MCF 10A (cell line): ENCODE measurements around the gene MMP23B. TPM values are rescaled to one million over a fixed set of nuclear protein-coding genes. Genes with fewer than 3 reads are reported as not detected.

ENCODE experiments used
- BruUV-seq: library from RNA; stranded (reverse); fragments of 400-500 nt; replicated peaks from 2 replicates; lab custom pipeline; 2021; lab: Mats Ljungman, UMichigan
- CTCF ChIA-PET: fragments of 300-600 bp; sonication (Branson Sonifier 250); formaldehyde crosslinking; extraction: SDS; loops from one replicate; lab custom pipeline; 2021; ENCODE audit warnings: antibody characterized with exemption, inconsistent platforms; lab: Yijun Ruan, JAX
- POLR2A ChIA-PET: fragments of 300-600, 350-650 bp; sonication (Branson Sonifier 250); formaldehyde crosslinking; extraction: SDS; loops from one replicate; lab custom pipeline; 2020; ENCODE audit warnings: antibody characterized with exemption, inconsistent platforms; lab: Yijun Ruan, JAX
- DNase-seq: peaks from one replicate; pipeline ENCODE4 v3.0.0-alpha.2; 2018; ENCODE audit not compliant: unreplicated experiment
- H3K27ac Mint-ChIP-seq: one replicate; pipeline ENCODE4 v1.8.0; 2022; ENCODE audit warnings: mild to moderate bottlenecking, low read depth, mixed read lengths; ENCODE audit not compliant: unreplicated experiment
- H3K27me3 Mint-ChIP-seq: one replicate; pipeline ENCODE4 v1.8.0; 2022; ENCODE audit warnings: mixed read lengths; ENCODE audit not compliant: insufficient read depth, unreplicated experiment
- H3K36me3 Mint-ChIP-seq: one replicate; pipeline ENCODE4 v1.8.0; 2022; ENCODE audit warnings: mild to moderate bottlenecking, moderate library complexity, mixed read lengths; ENCODE audit not compliant: insufficient read depth, unreplicated experiment
- H3K4me1 Mint-ChIP-seq: one replicate; pipeline ENCODE4 v1.8.0; 2022; ENCODE audit warnings: mixed read lengths; ENCODE audit not compliant: insufficient read depth, unreplicated experiment
- H3K4me3 Mint-ChIP-seq: one replicate; pipeline ENCODE4 v1.8.0; 2022; ENCODE audit warnings: mild to moderate bottlenecking, moderate library complexity, mixed read lengths; ENCODE audit not compliant: unreplicated experiment
- H3K9me3 Mint-ChIP-seq: one replicate; pipeline ENCODE4 v1.8.0; 2022; ENCODE audit warnings: mixed read lengths; ENCODE audit not compliant: unreplicated experiment
- intact Hi-C: fragments of 100-400 bp; cut with micrococcal nuclease; formaldehyde crosslinking; loops from 2 replicates; pipeline ENCODE4 v1.14.1; 2022
- total RNA-seq: library from RNA; stranded (reverse); gene quantifications from 2 replicates; pipeline ENCODE4 v1.2.3, GENCODE V29; 2022
- TF ChIP-seq, protein P1 (sequence below): fragments of 200-600 bp; IDR thresholded peaks from one replicate; pipeline ENCODE4 v1.8.0; 2022; ENCODE audit warnings: antibody characterized with exemption, mild to moderate bottlenecking; ENCODE audit not compliant: unreplicated experiment

The MMP23B gene
- total RNA-seq, 1 experiment from 2014 or later = 1.7 TPM

DNA sequence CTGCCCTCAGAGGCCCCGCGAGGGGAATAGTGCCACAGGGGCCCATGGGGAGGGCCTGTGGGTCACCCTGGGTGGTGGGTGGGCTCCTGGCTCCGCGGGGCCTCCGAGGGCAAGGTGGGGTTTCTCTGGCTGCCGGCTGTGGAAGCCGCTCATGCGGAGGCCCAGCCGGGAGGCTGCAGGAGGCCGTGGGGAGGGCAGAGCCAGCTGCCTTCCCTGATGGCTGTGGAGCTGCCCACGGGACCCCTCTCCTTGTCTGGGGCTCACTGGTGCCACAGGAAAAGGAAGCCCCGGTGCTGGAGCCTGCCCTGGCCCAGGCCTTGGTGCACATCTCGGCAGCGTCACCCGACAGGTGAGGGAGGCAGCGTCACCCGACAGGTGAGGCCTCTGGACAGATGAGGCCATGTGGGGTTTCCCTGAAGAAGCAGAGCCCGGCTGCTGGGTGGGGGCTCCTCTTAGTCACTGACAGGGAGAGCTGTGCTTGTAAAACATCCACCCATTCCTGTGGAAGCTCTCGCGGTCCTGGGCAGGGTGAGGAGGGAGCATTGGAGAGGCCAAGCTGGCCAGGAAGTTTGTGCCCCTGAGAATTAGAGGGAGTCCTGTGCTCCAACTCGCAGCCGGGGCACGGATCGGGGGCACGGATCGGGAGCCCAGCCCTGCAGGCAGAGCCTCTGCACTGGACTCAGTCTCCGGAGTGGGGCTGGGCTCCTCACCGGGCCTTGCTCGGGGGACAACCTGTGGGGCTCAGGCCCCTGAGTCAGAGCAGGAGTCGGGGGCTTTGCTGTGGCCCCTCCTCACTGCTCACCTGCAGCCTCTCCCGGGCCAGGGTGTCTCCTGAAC lies 10.6 kb upstream of the MMP23B start:
- H3K27ac Mint-ChIP-seq = no peak overlapping the region
- no peaks in the 10 kb centered on the region for H3K4me1 Mint-ChIP-seq
- peaks cover 7% of the 10 kb centered on the region for H3K36me3 Mint-ChIP-seq
- TF ChIP-seq, protein P1, sequence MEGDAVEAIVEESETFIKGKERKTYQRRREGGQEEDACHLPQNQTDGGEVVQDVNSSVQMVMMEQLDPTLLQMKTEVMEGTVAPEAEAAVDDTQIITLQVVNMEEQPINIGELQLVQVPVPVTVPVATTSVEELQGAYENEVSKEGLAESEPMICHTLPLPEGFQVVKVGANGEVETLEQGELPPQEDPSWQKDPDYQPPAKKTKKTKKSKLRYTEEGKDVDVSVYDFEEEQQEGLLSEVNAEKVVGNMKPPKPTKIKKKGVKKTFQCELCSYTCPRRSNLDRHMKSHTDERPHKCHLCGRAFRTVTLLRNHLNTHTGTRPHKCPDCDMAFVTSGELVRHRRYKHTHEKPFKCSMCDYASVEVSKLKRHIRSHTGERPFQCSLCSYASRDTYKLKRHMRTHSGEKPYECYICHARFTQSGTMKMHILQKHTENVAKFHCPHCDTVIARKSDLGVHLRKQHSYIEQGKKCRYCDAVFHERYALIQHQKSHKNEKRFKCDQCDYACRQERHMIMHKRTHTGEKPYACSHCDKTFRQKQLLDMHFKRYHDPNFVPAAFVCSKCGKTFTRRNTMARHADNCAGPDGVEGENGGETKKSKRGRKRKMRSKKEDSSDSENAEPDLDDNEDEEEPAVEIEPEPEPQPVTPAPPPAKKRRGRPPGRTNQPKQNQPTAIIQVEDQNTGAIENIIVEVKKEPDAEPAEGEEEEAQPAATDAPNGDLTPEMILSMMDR = no peak
- no peaks in the 10 kb centered on the region for H3K27me3 Mint-ChIP-seq
- BruUV-seq = no TSS peak
- no peak overlapping the region for H3K4me3 Mint-ChIP-seq
- H3K9me3 Mint-ChIP-seq = no peaks in the 10 kb centered on the region
- DNase-seq = no peak
- CTCF ChIA-PET = no interaction called here
- POLR2A ChIA-PET = no interaction called here
- intact Hi-C loops = no loop called here

DNA sequence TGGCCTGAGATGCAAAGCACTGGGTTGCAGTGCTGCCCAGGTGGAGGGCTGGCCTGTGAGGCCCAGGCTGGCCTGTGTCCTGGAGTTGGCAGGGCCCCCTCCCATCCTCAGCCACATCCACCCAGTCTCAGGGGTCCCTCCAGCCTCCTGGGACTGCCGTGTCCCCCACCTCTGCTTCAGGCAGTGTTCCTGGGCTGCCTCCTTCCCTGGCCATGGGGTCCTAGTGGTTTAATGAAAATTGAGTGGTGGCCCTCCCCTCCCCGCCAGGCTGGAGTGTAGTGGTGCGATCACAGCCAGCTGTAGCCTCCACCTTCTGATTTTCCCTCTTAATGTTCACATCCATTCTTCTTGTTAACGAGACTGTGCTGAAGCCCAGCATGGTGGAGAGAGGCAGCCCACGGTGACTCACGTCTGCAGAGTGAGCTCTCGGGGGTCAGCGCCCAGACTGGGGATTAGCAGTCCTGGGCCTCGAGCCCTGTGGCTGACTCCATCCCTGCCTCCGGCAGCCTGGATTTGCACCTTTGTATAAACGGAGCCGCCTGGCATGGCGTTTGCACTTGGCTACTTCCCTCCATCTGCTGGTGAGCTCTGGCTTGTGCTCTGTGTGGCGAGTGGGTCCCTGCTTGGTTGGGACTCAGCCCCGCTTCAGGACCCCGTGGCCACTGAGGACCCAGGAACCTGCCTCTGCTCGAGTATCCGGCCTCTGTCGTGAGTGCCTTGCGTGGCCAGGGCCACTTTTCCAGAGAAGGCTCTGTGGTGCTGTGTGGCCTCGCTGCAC lies 9.8 kb upstream of the MMP23B start:
- ChIA-PET CTCF (interaction anchor here (0.6 kb wide), 1 partner anchor 511 kb away, joined by 3 read pairs; no protein-coding TSS in a partner anchor), POLR2A (no interaction called here)
- Mint-ChIP-seq H3K27ac (no peak overlapping the region), H3K4me1 (no peaks in the 10 kb centered on the region), H3K27me3 (no peaks in the 10 kb centered on the region), H3K36me3 (peaks cover 7% of the 10 kb centered on the region), H3K4me3 (no peak overlapping the region), H3K9me3 (no peaks in the 10 kb centered on the region)
- intact Hi-C loops = no loop called here
- DNase-seq = no peak
- TF ChIP-seq, protein P1 = no peak
- no TSS peak for BruUV-seq

DNA sequence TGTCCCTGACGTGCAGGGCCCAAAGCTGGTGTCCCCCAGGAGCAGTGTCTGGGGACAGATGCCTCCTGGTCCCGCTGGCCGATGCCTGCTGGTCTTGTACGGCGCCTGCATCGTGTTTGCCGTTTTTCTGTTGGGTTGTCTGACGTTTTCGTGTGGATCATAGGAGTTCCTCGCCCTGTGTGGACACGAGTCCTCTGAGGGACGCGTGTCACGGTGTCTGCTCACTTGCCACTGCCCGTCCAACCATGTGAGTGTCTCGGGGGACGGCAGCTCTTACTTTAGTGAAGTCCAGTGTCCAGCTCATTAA lies 9.2 kb upstream of the MMP23B start:
- TF ChIP-seq, protein P1 = no peak
- POLR2A ChIA-PET = no interaction called here
- no peak for DNase-seq
- Mint-ChIP-seq H3K27ac (no peak overlapping the region), H3K36me3 (peaks cover 7% of the 10 kb centered on the region), H3K4me1 (no peaks in the 10 kb centered on the region), H3K4me3 (no peak overlapping the region), H3K9me3 (no peaks in the 10 kb centered on the region), H3K27me3 (no peaks in the 10 kb centered on the region)
- BruUV-seq = no TSS peak
- intact Hi-C loops = no loop called here
- CTCF ChIA-PET = no interaction called here

DNA sequence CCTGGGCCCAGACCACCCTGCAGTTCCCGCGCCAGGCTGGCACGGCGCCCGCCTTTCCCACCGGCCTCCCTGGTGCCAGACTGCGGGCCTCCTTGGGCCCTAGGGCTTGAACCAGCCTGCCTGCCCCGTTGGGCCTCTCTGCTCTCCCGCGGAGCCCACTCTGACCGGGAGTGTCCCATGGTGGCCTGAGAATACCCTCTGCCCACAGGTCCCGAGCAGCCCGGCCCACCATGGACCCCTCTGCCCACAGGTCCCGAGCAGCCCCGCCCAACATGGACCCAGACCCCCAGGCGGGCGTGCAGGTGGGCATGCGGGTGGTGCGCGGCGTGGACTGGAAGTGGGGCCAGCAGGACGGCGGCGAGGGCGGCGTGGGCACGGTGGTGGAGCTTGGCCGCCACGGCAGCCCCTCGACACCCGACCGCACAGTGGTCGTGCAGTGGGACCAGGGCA lies 8.8 kb upstream of the MMP23B start:
- TF ChIP-seq, protein P1 = no peak
- Mint-ChIP-seq H3K9me3 (no peaks in the 10 kb centered on the region), H3K4me1 (no peaks in the 10 kb centered on the region), H3K27me3 (no peaks in the 10 kb centered on the region), H3K27ac (no peak overlapping the region), H3K4me3 (no peak overlapping the region), H3K36me3 (peaks cover 7% of the 10 kb centered on the region)
- BruUV-seq = no TSS peak
- POLR2A ChIA-PET = no interaction called here
- CTCF ChIA-PET = no interaction called here
- intact Hi-C loops = no loop called here
- DNase-seq = no peak
